ENCODE data around the gene SEMA4B. TPM values are rescaled to one million over a fixed set of nuclear protein-coding genes. Genes with fewer than 3 reads are reported as not detected.

Gene SEMA4B
- total RNA-seq, 6 donors from 2014 or later: 47.6 to 81.3 (median 55.9) TPM

DNA sequence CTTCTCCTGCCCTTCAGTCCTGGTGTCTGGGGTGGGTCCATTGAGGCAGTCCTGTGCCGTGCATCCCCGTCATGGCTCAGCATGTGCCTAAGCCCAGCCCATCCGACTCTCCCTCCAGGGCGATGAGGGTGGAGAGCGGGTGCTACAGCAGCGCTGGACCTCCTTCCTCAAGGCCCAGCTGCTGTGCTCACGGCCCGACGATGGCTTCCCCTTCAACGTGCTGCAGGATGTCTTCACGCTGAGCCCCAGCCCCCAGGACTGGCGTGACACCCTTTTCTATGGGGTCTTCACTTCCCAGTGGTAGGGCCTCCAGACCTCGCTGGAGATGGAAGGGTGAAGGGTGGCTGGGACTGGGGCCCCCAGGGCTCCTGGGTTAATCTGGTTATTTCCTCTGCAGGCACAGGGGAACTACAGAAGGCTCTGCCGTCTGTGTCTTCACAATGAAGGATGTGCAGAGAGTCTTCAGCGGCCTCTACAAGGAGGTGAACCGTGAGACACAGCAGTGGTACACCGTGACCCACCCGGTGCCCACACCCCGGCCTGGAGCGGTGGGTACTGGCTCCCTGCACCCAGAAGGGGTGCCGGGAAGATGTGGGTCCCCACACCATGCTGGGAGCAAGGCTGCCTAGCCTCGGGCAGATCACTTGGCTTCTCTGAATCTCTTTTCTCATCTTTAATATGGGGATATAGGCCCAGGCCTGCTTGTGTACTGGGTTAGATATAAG is 22.5 kb downstream of the SEMA4B start:
- Histone ChIP-seq H3K4me3 (no peak overlapping the region), H3K27ac (no peak overlapping the region), H3K4me1 (peaks cover 7 to 26% (median 7%) of the 10 kb centered on the region in 4 donors), H3K36me3 (peaks cover 25 to 80% (median 56%) of the 10 kb centered on the region in 4 donors), H3K9me3 (no peaks in the 10 kb centered on the region), H3K27me3 (no peaks in the 10 kb centered on the region)
- 95 to 97% methylated on average over 16 to 22 of the region's 22 CpGs for WGBS, 2 donors
- no peak for DNase-seq
- no peak for ATAC-seq (ENCODE audit: low FRiP score in 2 of 2)
- TF ChIP-seq, protein P1, sequence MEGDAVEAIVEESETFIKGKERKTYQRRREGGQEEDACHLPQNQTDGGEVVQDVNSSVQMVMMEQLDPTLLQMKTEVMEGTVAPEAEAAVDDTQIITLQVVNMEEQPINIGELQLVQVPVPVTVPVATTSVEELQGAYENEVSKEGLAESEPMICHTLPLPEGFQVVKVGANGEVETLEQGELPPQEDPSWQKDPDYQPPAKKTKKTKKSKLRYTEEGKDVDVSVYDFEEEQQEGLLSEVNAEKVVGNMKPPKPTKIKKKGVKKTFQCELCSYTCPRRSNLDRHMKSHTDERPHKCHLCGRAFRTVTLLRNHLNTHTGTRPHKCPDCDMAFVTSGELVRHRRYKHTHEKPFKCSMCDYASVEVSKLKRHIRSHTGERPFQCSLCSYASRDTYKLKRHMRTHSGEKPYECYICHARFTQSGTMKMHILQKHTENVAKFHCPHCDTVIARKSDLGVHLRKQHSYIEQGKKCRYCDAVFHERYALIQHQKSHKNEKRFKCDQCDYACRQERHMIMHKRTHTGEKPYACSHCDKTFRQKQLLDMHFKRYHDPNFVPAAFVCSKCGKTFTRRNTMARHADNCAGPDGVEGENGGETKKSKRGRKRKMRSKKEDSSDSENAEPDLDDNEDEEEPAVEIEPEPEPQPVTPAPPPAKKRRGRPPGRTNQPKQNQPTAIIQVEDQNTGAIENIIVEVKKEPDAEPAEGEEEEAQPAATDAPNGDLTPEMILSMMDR (IDR thresholded peaks at IDR 0.05): no peak
- TF ChIP-seq EP300 (IDR thresholded peaks at IDR 0.05) (no peak), POLR2A (IDR thresholded peaks at IDR 0.05) (no peak), POLR2AphosphoS5 (IDR thresholded peaks at IDR 0.05) (no peak)

- Histone ChIP-seq H3K36me3 (peaks cover 25 to 91% (median 70%) of the 10 kb centered on the region in 4 donors), H3K27ac (no peak overlapping the region), H3K4me1 (peaks cover 5 to 26% (median 8%) of the 10 kb centered on the region in 4 donors), H3K9me3 (no peaks in the 10 kb centered on the region), H3K4me3 (no peak overlapping the region), H3K27me3 (no peaks in the 10 kb centered on the region)
- DNase-seq (no peak), ATAC-seq (ENCODE audit: low FRiP score in 2 of 2) (no peak)
- WGBS, 2 donors: 93 to 100% methylated on average over 5 to 17 of the region's 17 CpGs
- TF ChIP-seq POLR2A (IDR thresholded peaks at IDR 0.05) (no peak), POLR2AphosphoS5 (IDR thresholded peaks at IDR 0.05) (no peak), EP300 (IDR thresholded peaks at IDR 0.05) (no peak)
- TF ChIP-seq, protein P1 (IDR thresholded peaks at IDR 0.05): no peak
These were observed 23.9 kb downstream of the SEMA4B start for GRCh38 chr15:90225047-90225446.

- Histone ChIP-seq H3K9me3 (no peaks in the 10 kb centered on the region), H3K27ac (no peak overlapping the region), H3K4me1 (peaks cover 8 to 32% (median 13%) of the 10 kb centered on the region in 4 donors), H3K27me3 (no peaks in the 10 kb centered on the region), H3K36me3 (peaks cover 25 to 94% (median 77%) of the 10 kb centered on the region in 4 donors), H3K4me3 (no peak overlapping the region)
- DNase-seq (no peak), ATAC-seq (ENCODE audit: low FRiP score in 2 of 2) (no peak)
- TF ChIP-seq POLR2A (IDR thresholded peaks at IDR 0.05) (no peak), POLR2AphosphoS5 (IDR thresholded peaks at IDR 0.05) (no peak), EP300 (IDR thresholded peaks at IDR 0.05) (no peak)
- TF ChIP-seq, protein P1 (IDR thresholded peaks at IDR 0.05): no peak
- WGBS, 2 donors: 72 to 80% methylated on average over 15 to 18 of the region's 18 CpGs
These were observed 24.5 kb downstream of the SEMA4B start for GRCh38 chr15:90225504-90226234.

DNA sequence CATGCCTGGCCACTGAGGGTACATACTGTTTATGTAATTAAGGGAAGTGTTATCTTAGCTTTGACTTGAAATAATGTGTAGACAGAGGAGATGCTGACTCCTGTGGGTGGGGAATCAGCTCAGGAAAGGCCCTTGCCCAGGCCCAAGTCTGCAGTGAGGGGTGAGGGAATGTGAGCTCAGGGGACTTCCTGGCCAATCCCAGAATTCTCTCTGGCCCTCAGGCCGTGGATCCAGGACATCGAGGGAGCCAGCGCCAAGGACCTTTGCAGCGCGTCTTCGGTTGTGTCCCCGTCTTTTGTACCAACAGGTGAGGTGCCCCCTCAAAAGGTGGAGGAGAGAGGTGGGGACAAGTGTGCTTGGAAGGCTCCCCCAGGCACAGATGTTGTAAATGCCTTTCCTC is 26.2 kb downstream of the SEMA4B start:
- Histone ChIP-seq H3K9me3 (no peaks in the 10 kb centered on the region), H3K27me3 (no peaks in the 10 kb centered on the region), H3K27ac (no peak overlapping the region), H3K36me3 (peaks cover 25 to 93% (median 73%) of the 10 kb centered on the region in 4 donors), H3K4me3 (no peak overlapping the region), H3K4me1 (peaks cover 20 to 39% (median 28%) of the 10 kb centered on the region in 4 donors)
- ATAC-seq (ENCODE audit: low FRiP score in 2 of 2) (no peak), DNase-seq (no peak)
- WGBS, 2 donors: 80 to 89% methylated on average over 1 to 7 of the region's 7 CpGs
- no peak for TF ChIP-seq POLR2AphosphoS5 (IDR thresholded peaks at IDR 0.05)
- TF ChIP-seq EP300 (IDR thresholded peaks at IDR 0.05): no peak
- TF ChIP-seq POLR2A (IDR thresholded peaks at IDR 0.05): no peak
- TF ChIP-seq, protein P1 (IDR thresholded peaks at IDR 0.05): no peak
